Stimulated activated CD4-positive, alpha-beta T cell treated with anti-CD3 and anti-CD28 coated beads, TNF-alpha, amount 100 ng/mL, for 48 hours (primary cell): ENCODE results near the gene ACOX1.
A peak's percentile ranks its signal among the peaks of the same experiment; 100 is the strongest.

Source experiments
- DNase-seq, 3 donors: peaks; one replicate each; pipeline ENCODE4 v3.0.0-alpha.2; 2020; ENCODE audit warnings: low read depth in 3 of 3

The ACOX1 gene

DNA sequence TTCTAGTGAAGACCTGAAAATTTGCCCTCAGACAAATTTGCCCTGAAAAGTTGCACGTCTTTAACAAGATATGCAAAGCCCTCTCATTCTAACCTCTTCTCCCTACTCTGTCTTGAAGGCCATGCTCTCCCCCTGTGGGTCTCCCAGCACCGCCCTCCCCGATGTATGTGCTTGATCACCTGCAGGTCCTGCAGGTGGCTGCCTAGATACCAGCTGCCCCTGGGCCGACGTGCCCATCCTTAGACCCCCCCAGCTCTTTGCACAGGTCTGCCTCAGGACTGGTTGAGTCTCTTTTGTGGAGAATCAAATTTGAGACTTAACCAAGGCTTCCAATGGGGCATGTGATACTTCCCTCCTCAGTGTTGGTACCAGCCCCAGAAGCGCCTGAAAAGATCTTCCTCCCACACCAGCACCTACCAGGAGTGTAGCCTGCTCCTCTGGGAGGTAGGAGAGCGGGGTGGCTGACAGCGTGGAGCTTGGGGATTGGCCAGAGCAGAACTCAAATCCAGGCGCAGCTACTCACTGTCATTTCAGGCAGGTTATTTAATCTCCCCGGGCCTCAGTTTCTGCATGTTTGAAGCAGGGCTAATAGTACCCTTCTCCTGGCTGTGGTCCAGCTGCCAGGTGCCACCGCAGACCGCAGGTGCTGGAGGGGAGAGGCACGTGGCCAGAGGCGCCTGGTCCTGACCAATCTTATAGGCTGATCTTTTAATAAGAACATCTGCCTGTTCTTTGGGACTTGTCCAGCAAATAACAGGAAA is 69.7 kb downstream of the ACOX1 start:
- no peak for DNase-seq

DNA sequence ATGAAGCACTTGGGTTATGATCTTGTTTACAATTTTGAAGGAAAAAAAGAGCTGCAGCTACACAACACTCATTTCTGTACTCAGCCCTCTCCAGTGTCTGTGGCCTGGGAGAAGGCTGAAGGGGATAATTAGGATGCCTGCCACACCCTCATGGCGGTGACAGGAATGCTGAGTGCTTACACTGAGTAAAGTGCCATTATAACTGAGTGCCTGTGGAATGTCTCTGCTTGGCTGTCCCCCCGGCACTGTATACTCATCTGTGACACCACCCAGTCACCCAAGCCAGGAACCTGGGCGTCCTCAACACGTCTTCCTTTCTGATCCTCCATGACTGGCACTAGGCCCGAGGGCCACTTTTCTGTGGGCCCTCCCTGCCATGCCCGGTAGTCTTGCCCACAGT is 70.8 kb downstream of the ACOX1 start:
- no peak for DNase-seq

DNA sequence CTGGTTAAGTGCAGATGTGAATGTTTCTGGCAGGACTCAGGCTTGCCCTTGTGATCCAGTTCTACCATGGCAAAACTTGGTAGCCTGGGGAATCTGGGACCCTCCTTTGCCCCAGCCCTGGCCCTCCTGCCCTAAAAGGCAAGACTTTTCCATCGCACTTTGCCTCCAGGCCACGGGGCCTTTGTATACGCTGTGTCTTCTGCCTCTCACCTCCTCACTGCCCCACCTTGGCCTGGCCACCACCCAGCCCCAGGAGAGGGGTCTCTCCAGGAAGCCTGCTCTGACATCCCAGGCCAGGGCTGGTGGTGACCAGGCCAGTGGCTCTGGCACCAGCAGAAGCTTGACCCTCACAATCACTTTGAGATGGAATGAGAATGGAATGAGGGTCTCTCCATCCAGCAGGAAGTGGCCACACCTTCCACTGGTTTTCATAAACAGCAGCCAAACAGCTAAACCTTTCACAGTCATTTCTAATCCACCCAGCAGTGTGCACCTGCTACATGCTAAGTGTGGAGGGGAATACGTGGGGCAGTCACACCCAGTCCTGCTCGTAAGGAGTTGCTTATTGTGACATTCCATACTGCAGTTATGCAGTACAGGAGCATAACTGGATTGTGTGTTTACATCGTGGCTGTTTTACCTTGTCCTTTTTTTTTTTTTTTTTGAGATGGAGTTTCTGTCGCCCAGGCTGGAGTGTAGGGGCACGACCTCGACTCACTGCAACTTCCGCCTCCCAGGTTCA is 72.7 kb downstream of the ACOX1 start:
- no peak for DNase-seq

DNA sequence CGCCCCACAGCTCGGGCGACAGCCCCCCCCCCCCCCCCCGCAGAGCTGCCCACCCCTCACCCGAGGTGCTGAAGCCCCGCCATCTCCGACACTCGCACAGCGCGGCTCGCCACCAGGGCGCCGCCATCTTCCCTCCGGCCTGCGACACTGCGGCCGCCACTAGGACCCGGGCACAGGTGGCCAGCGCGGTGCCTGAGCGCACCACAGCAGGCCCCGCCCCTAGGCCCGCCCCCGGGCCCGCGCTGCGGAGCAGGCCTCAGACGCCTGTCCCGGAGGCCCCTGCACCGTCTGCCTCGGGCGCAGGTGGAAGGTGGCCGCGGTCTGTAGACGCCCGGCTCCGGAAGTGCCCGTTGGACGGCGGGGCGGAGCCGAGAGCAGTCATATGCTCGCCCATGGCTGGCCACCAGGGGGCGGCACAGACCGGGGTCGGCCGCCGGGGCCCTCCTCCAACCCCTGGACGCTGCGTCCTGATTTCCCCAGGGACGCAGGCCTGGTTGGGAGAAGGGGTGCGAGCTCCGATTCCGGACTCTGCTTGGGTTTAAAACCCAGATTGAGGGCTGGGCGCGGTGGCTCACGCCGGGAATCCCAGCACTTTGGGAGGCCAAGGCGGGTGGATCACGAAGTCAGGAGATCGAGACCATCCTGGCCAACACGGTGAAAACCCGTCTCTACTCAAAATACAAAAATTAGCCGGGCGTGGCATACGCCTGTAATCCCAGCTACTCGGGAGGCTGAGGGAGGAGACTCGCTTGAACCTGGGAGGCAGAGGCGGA is 74.0 kb downstream of the ACOX1 start, which contains the start of gene MRPL38:
Gene MRPL38, minus strand, starts transcription at position 136 of the 773 bp plus-strand sequence. Its CDS starts 9 bp downstream, at position 127.
- DNase-seq: peak; percentile 91 to 95 (median 92)

DNA sequence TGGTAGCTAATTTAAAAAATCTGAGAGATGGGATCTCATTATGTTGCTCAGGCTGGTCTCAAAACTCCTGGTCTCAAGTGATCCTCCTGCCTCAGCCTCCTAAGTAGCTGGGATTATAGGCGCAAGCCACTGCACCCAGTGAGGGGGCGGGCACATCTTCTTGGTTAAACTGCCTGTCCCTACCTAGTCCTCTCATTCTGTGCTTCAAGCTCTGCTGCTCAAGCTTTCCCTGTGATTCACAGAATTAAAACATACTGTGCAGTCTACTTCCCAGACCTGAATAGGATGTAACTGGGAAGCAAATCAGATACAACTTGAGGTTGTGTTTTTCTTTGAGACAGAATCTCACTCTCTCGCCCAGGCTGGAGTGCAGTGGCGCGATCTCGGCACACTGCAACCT is 76.6 kb downstream of the ACOX1 start:
- DNase-seq: no peak

DNA sequence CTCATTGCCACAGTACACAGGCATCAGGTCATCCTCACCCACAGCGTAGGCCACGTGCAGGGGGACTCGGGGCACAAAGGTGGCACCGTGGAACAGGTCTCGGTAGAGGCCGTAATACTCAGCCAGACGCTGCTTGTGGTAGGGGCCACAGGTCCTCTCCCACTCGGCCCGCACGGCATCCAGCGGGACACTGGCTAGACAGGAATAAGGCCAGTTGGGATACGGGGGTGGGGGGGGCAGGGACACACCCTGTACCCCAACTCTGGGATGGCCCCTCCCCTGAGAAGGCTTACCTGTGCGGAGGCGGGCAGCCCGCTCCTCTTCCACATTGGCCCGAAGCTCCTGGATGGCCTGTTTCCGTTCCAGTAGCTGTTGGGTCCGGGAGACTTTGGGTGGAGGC is 77.2 kb downstream of the ACOX1 start:
- DNase-seq: no peak

DNA sequence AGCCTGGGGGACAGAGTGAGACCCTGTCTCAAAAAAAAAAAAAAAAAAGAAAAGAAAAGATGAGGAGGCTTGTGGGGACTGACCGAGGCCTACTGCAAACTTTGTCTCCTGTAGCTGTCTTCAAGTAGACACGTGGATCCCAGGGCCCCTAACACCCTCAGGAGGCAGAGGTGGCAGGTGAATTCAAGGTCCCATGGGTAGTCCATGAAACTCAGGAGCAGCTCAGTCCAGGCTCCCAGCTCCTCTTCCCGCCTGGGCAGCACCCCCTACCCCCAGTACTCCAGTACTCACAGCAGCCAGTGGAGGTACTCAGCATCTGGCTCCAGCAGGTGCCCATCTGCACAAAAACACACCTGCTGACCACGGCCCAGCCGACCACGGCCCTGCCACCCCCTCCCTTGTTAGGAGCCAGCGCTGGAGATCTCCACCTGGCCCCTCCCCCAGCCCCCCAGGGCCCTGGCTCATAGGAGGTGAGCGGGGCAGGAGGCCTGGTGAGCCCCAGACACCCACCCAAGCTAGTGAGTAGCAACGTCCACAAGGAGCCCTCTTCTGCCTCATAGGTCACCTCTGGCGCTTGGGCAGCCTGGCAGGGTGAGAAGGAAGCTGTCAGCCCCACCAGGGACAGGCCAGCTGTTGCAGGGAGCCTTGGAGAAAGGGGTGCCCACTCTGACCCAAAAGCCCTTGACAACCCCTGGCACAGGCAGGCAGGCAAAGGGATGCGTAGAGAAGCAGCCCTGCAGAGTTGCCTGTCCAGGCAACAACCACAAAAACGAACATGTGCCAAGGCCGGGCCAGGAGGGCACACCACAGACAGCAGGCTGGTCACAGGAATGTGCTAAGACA is 78.1 kb downstream of the ACOX1 start:
- DNase-seq: no peak

DNA sequence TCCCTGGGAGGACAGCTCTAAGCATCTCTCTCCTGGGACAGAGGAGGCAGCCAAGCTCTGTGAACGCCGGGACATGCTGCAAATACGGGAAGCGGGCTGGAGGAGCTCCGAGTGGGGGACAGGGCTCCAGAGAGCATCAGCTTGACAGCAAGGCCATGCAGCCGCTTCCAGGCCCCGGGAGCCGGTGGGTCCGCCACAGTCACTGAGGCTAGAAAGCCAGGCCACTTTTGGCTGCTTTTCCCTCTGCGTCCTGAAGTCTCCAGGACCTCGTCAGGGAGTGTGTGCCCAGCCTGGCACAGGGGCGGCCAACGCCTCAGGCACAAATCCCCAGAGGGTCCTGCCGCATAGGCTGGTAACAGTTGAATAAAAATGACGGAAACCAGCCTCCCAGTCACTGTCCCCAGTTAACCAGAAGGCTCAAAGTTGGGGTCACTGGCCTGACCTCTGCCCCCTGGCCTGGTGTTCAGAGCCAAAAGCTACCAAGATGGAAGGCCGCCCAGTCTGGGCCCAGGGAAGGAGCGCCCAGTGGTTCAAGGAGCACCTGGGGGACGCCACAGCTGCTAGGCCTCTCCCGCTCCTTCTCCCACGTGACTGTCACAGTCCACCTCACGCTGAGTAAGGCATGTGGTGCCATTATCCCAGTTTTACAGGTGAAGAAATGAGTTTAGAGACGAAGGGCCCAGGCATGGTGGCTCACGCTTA is 79.0 kb downstream of the ACOX1 start:
- no peak for DNase-seq

DNA sequence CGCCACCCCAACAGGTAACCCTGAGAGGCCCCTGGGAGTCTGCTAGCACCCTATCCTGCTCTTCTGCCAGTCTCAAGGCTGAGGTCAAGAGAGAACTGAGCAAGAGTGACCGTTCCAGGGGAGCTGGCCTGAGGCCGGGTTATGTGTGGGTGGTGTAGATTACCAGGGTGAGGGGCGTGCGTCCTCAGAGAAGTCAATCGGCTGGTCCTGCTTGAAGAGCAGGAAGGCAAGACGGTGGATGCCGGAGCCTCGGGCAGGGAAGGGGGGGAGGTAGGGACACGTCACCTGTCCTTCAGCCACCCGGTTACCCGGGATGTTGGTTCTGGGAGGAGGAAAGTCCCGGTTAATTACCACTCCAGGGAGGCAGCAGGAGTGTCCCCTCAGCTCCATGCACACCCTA is 79.6 kb downstream of the ACOX1 start:
- DNase-seq: no peak

DNA sequence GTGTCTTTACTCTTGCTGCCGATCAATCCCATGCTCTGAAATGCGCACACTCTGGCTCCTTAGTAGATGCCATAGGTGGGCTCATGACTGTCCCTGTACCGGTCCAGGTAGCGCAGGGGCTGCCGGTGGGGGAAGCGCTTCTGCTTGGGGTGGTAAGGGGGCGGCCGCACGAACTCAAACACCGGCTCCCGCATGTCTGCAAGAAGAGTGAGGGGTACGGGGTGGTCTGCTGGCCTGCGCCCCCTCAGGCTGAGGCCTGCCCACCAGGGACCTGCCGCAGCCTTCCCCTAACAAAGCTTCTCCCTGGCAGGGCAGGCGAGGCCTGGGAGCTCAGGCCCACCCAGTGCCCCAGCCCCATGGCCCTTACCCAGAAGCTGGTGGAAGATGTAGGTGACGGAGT is 80.2 kb downstream of the ACOX1 start:
- no peak for DNase-seq

DNA sequence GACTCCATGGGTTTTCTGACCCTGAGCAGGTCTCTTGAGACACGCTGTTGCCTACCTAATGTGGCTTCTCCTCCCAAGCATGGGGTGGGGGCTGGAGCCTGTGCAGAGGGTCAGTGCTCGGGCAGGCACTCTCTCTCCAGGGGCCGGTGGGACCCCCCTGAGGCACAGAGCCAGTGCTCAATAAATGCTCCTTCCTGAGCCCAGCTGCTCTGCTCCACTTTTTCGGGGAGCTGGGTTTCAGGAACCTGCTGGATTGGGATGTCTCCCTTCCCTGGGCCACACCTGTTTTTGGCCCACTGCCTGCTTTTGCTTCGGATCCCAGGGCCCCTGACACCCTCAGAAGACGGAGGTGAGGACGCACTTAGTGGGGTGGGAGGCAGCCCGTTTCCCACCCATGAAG is 80.9 kb downstream of the ACOX1 start:
- no peak for DNase-seq

DNA sequence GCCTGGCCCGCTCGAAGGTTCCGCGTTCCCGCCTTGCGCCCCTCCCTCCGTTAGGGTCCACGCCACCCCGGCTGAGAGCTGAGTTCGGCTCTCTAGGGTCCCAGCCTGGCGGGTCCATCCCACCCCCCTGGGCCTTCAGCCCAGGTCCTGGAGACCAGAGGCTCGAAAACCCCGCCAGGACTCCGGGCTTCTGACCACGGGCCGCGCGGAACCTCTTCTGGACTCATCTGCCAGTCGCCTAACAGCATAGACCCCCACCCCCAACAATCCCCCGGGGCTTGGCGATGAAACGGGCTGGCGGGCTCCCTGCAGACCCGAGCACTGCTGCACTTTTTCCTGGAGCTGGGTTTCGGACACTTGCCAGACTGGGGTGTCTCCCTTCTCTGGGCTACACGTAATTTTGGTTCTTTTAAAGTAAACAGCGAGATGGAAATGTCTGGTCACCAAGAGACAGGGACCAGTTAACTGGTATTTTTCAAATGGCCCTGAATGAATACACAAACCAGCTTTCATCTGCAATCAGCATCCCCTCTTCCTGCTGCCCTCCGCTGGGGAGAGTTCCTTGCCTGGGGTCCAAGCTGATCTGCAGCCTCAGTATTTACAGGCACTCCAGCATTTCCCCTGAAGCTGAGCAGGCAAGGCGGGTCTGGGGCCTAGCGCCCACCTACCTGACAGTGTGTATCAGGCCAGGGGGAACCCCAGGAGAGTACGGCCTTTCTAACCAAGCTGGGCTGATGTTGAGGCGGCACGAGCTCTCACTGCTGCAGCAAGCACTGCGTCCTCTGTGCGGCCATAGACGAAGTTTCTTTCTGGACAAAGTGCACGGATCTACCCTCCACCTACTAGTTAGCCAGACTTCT is 81.6 kb downstream of the ACOX1 start:
- no peak for DNase-seq

DNA sequence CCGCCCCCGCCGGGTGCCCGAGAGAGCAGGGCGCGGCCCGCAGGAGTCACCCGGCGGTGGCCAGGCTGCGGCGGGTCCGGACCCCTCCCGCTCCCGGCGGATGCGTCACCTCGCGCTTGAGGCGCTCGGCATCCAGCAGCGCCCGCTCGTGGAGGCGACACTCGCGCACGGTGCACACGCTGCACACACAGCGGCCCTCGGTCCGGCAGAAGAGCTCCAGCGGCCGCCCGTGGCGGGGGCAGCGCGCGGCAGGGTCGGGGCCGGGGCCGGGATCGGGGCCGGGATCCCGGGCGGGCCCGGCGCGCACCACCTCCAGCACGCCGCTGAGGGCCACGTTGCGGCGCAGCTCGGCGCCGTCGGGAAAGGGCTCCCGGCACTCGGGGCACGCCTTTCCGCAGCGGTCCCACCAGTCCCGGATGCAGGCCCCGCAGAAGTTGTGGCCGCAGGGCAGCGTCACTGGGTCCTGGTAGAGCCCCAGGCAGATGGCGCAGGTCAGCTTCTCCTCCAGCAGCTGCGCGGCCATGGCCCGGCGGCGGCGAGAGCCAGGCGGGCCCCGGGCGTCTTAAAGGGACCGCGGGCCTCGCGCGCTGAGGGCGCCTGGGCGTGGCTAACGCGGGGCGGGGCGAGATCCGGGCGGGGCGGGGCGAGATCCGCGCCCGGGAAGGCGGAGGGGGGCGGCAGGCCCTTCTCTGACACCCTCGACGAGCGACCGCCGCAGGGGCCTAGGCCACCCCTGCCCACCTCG is 82.4 kb downstream of the ACOX1 start, which contains the start of gene TRIM65:
Gene TRIM65, minus strand, starts transcription at position 537 of the 745 bp plus-strand sequence. Its CDS starts 14 bp downstream, at position 523.
- DNase-seq: peak; percentile 56 to 77 (median 68)

DNA sequence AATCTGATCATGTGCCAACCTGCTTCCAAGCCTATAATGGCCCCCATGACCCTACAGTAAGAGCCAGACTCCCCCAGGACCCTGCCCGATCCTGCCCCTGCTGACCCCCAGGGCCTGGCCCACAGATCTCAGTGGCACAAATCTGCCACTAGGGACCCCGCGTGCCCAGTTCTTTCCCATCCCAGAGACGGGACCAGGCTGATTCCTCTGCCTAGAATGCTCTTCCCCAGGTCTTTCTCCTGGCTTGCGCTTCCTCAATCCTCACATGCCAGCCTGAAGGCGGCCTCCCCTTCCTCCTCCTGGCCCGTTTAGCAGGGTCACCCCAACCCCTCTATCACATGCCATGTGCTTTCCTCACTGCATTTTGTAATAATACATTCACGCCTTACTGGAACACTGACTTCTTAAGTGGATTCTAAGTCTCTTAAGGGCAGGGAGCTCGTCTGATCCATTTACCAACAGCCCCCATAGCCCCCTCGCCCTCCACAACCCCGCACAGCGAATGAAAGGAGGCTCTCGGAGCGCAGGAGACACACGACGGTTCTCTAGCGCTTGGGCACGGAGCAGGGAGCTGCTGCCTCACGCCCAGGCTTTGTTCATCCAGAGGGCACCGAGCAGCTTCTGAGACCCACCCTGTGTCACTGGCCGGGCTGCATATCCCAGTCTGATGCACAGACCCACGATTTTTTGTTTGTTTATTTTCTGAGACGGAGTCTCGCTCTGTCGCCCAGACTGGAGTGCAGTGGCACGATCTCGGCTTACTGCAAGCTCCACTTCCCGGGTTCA is 83.4 kb downstream of the ACOX1 start:
- no peak for DNase-seq

DNA sequence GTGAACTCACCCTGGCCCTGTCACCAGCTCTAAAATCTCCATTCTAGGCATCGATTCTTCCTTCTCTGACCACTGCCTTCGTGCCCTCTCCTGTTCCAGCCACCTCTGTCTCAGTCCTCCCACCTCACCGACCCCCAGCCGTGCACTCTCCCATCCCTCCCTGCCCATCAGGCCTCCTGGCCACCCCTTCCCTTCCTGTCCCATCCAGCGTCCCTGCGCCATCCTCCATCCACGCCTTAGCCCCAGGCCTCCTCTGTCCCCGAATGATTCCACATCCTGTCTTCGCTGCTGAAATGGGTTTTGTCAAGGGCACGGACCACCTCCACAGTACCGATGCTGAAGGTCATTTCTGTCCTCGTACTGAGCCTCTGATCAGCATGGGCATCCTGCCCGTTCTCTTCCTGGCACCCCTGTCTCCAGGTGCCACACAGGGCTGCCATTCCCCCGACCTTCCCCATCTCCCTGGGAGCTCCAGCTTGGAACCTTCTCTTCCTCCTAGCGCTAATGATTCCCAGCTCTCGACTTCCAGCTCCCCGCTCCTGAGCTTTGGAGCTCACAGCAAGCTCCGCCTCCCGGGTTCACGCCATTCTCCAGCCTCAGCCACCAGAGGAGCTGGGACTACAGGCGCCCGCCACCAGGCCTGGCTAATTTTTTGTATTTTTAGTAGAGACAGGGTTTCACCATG is 84.8 kb downstream of the ACOX1 start:
- no peak for DNase-seq

DNA sequence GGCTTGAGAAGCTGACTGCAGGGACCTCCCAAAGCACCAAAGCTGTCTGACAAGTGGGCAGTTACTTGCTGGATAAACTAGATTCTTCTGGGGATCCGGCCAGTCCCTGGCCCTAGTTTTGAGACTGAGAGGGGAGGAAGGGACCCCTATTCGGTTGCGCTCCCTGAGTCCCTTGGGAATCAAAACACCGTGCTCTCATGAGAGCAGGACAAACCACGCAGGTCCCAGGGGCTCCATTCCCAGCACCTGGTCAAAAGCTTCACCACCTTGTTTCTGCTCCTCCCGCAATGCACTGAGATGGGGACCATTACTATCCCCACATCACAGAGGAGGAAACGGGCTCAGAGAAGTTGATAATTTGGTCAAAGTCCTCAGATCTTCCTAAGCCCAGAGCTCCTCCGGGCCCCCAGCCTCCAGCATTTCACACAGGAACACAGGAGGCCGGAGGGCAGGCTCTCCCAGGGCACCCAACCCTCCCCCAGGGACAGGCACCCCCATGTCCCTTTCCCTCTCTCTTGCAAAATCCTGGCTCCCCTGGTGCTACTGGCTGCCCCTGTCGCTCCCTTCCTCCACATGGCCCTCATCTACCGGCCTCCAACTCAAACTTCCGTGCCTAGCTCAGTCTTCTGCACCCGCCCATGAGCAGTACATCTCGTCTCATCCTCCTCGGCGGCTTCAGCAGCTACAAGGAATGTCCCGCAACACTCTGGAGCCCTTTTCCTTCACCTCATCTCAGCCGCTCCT is 85.5 kb downstream of the ACOX1 start:
- DNase-seq: no peak
